OCI-LY7 (cell line): Measurements from ENCODE around the gene LITAFD. TPM values are rescaled to one million over a fixed set of nuclear protein-coding genes. Genes with fewer than 3 reads are reported as not detected.

Source experiments
- BruUV-seq: library from RNA; stranded (reverse); fragments of 400-500 nt; replicated peaks from 2 replicates; lab custom pipeline; 2021; lab: Mats Ljungman, UMichigan
- CTCF ChIA-PET: fragments of 300-600 bp; sonication (Branson Sonifier 250); formaldehyde crosslinking; loops from one replicate; lab custom pipeline; 2022; ENCODE audit warnings: antibody characterized with exemption; ENCODE audit not compliant: unreplicated experiment; lab: Charles Lee
- POLR2A ChIA-PET: fragments of 300-600 bp; sonication (Branson Sonifier 250); formaldehyde crosslinking; loops from one replicate; lab custom pipeline; 2022; ENCODE audit warnings: antibody characterized with exemption; lab: Charles Lee
- DNase-seq: peaks from one replicate; pipeline ENCODE4 v3.0.0-alpha.2; 2015; ENCODE audit warnings: low spot score
- H2AFZ ChIP-seq: fragments of 200-600 bp; sonication (generic), shearing (Covaris generic); 2 replicates; pipeline ENCODE4 v1.6.1; 2014; ENCODE audit warnings: mild to moderate bottlenecking, antibody characterized with exemption, low read length, moderate library complexity
- H3K27ac ChIP-seq: fragments of 200-600 bp; sonication (generic); 2 replicates; pipeline ENCODE4 v1.5.1; 2014; ENCODE audit warnings: mixed run types, low read depth, mild to moderate bottlenecking, moderate library complexity, low read length, inconsistent platforms; ENCODE audit not compliant: poor library complexity, severe bottlenecking
- H3K36me3 ChIP-seq: fragments of 200-600 bp; sonication (generic); 2 replicates; pipeline ENCODE4 v1.6.1; 2014; ENCODE audit warnings: mild to moderate bottlenecking, antibody characterized with exemption, low read length, moderate library complexity, mixed read lengths; ENCODE audit not compliant: insufficient read depth
- H3K4me1 ChIP-seq: fragments of 200-600 bp; sonication (generic); 2 replicates; pipeline ENCODE4 v1.5.1; 2014; ENCODE audit warnings: mild to moderate bottlenecking, low read length; ENCODE audit not compliant: insufficient read depth, poor library complexity, severe bottlenecking
- H3K4me2 ChIP-seq: fragments of 200-600 bp; sonication (generic); 2 replicates; pipeline ENCODE4 v1.6.1; 2014; ENCODE audit warnings: mild to moderate bottlenecking, low read length
- H3K4me3 ChIP-seq: fragments of 200-600 bp; sonication (generic); 2 replicates; pipeline ENCODE4 v1.5.1; 2014; ENCODE audit warnings: mild to moderate bottlenecking, low read depth, low read length; ENCODE audit not compliant: poor library complexity, severe bottlenecking
- H3K79me2 ChIP-seq: fragments of 200-600 bp; sonication (generic); 2 replicates; pipeline ENCODE4 v1.6.1; 2016; ENCODE audit warnings: low read depth, mild to moderate bottlenecking, low read length, moderate library complexity, mixed read lengths; ENCODE audit not compliant: insufficient read depth
- H3K9me2 ChIP-seq: fragments of 200-600 bp; sonication (generic); 2 replicates; pipeline ENCODE4 v1.6.1; 2016; ENCODE audit warnings: mild to moderate bottlenecking, low read length, mixed read lengths; ENCODE audit not compliant: insufficient read depth
- H3K9me3 ChIP-seq: fragments of 200-600 bp; sonication (generic); 2 replicates; pipeline ENCODE4 v1.6.1; 2014; ENCODE audit warnings: mild to moderate bottlenecking, mixed run types, low read length, mixed read lengths
- H4K20me1 ChIP-seq: fragments of 200-600 bp; sonication (generic); 2 replicates; pipeline ENCODE4 v1.6.1; 2014; ENCODE audit warnings: mild to moderate bottlenecking, antibody characterized with exemption, low read length, moderate library complexity, mixed read lengths; ENCODE audit not compliant: insufficient read depth
- CTCF ChIP-seq: fragments of 200-600 bp; sonication (generic); conservative IDR thresholded peaks from 2 replicates; pipeline ENCODE4 v1.5.1; 2014; ENCODE audit warnings: mild to moderate bottlenecking, antibody characterized with exemption, low read length, moderate library complexity, mixed read lengths
- EZH2phosphoT487 ChIP-seq: fragments of 200-600 bp; sonication (generic); IDR thresholded peaks from 2 replicates; pipeline ENCODE4 v1.6.1; 2018; ENCODE audit warnings: low read depth, borderline replicate concordance, mild to moderate bottlenecking, mixed run types, antibody characterized with exemption, low read length, moderate library complexity, mixed read lengths
- intact Hi-C: fragments of 100-400 bp; cut with micrococcal nuclease; formaldehyde crosslinking; loops from one replicate; pipeline ENCODE4 v1.10.0; 2022; ENCODE audit not compliant: unreplicated experiment
- total RNA-seq, 2 experiments: library from RNA; depleted of rRNA in 1 of 2; stranded (reverse); fragments of >200 nt in 1 of 2; shearing (Covaris generic) in 1 of 2; gene quantifications; 2 replicates each; pipeline ENCODE4 v1.2.3, GENCODE V29; 2014 to 2022

The LITAFD gene
- total RNA-seq, 2 experiments from 2014 or later = not detected

- ChIA-PET POLR2A (interaction anchor here (1.6 kb wide), 1 partner anchor 9 kb away, joined by 5 read pairs; the partner anchor contains the start of gene CARHSP1), CTCF (no interaction called here)
- intact Hi-C loops = no loop called here
- no peak for DNase-seq
- Histone ChIP-seq H3K9me3 (no peaks in the 10 kb centered on the region), H3K4me3 (no peak overlapping the region), H3K9me2 (no peaks in the 10 kb centered on the region), H3K4me1 (peaks cover 19% of the 10 kb centered on the region), H2AFZ (no peak overlapping the region), H3K79me2 (peaks cover 57% of the 10 kb centered on the region), H4K20me1 (0 out of 2 replicates have a peak, but pooled peaks cover 20% of the 10 kb centered on the region), H3K4me2 (no peak overlapping the region), H3K27ac (no peak overlapping the region), H3K36me3 (peaks cover 87% of the 10 kb centered on the region)
- TF ChIP-seq CTCF = no peak
- no peak for TF ChIP-seq EZH2phosphoT487
- no TSS peak for BruUV-seq
These were observed 22.0 kb upstream of the LITAFD start for GRCh38 chr16:8859913-8860881.

GRCh38 chr16:8861563-8862308 lies 20.4 kb upstream of the LITAFD start:
- Histone ChIP-seq H3K9me2 (no peaks in the 10 kb centered on the region), H3K4me3 (no peak overlapping the region), H3K4me2 (no peak overlapping the region), H3K79me2 (peaks cover 73% of the 10 kb centered on the region), H4K20me1 (peaks cover 25% of the 10 kb centered on the region), H2AFZ (no peak overlapping the region), H3K36me3 (peaks cover 81% of the 10 kb centered on the region), H3K27ac (no peak overlapping the region), H3K9me3 (no peaks in the 10 kb centered on the region), H3K4me1 (peaks cover 33% of the 10 kb centered on the region)
- ChIA-PET CTCF (no interaction called here), POLR2A (interaction anchor here (0.7 kb wide), 1 partner anchor 451 kb away, joined by 6 read pairs; no protein-coding TSS in a partner anchor)
- TF ChIP-seq EZH2phosphoT487 (no peak), CTCF (no peak)
- no peak for DNase-seq
- BruUV-seq = no TSS peak
- intact Hi-C loops = no loop called here
